ENCODE data around the gene SMPD2. TPM values are rescaled to one million over a fixed set of nuclear protein-coding genes. Genes with fewer than 3 reads are reported as not detected.

SMPD2 gene
- total and polyA plus RNA-seq, 4 donors = 4.9 to 16.4 (median 8.3) TPM

GRCh38 chr6:109467696-109468095 lies 27.2 kb downstream of the SMPD2 start:
- H3K9me3 ChIP-seq (ENCODE audit: control insufficient read depth, insufficient read depth, low read length) = no peaks in the 10 kb centered on the region
- peaks cover 38% of the 10 kb centered on the region for H3K36me3 ChIP-seq (ENCODE audit: control insufficient read depth, insufficient read depth, low read length)
- no peaks in the 10 kb centered on the region for H3K4me1 ChIP-seq (ENCODE audit: control insufficient read depth, insufficient read depth, low read length)
- no peak overlapping the region for H3K4me3 ChIP-seq (ENCODE audit: low read depth, low read length)
- no peak overlapping the region for H3K27ac ChIP-seq (ENCODE audit: low read depth, low read length)
- 94% methylated on average over 4 of the region's 6 CpGs for WGBS (ENCODE audit: insufficient coverage)
- no peak for DNase-seq (ENCODE audit: low read depth in 4 of 6, low spot score in 6 of 6)
- no peaks in the 10 kb centered on the region for H3K27me3 ChIP-seq (ENCODE audit: control insufficient read depth, insufficient read depth, low read length)

DNA sequence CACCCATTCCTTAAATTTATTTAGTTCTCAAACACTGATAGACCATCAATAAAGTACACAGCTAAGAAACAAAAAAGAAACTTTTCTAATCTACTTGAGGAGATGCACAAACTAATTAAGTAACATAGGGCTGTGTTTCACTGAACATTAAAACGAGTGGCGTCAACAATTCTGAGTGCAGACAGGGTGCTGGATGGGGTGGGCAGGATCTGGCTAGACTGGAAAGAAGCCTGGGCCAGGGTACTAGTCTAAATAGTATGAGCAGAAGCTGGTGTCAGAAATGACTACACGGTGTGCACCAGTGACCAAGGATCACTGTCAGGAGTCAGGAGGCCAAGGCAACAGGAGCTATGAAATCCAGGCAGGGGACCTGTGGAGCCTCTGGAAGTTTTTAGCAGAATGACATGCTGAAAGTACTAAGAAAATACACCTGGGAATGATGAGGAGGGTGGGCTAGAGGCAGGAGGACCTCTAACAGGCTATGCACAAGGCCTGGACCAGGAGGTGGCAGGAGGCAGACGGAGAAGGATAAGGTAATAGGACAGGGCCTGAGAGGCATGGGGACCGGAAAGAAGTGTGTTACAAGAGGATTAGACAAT lies 29.2 kb downstream of the SMPD2 start:
- no peak overlapping the region for H3K27ac ChIP-seq (ENCODE audit: low read depth, low read length)
- WGBS (ENCODE audit: insufficient coverage) = 88% methylated on average over 5 of the region's 5 CpGs

GRCh38 chr6:109471105-109471810 lies 30.7 kb downstream of the SMPD2 start:
- 92% methylated on average over 4 of the region's 5 CpGs for WGBS (ENCODE audit: insufficient coverage)
- H3K9me3 ChIP-seq (ENCODE audit: control insufficient read depth, insufficient read depth, low read length) = no peaks in the 10 kb centered on the region
- no peaks in the 10 kb centered on the region for H3K4me1 ChIP-seq (ENCODE audit: control insufficient read depth, insufficient read depth, low read length)
- H3K4me3 ChIP-seq (ENCODE audit: low read depth, low read length) = no peak overlapping the region
- no peaks in the 10 kb centered on the region for H3K27me3 ChIP-seq (ENCODE audit: control insufficient read depth, insufficient read depth, low read length)
- no peak overlapping the region for H3K27ac ChIP-seq (ENCODE audit: low read depth, low read length)
- peaks cover 41% of the 10 kb centered on the region for H3K36me3 ChIP-seq (ENCODE audit: control insufficient read depth, insufficient read depth, low read length)
- DNase-seq (ENCODE audit: low read depth in 4 of 6, low spot score in 6 of 6) = no peak

More for the DNA sequence above, 29.2 kb downstream of the SMPD2 start:
- H3K4me3 ChIP-seq (ENCODE audit: low read depth, low read length) = no peak overlapping the region
- no peak for DNase-seq (ENCODE audit: low read depth in 4 of 6, low spot score in 6 of 6)
- H3K27me3 ChIP-seq (ENCODE audit: control insufficient read depth, insufficient read depth, low read length) = no peaks in the 10 kb centered on the region
- H3K36me3 ChIP-seq (ENCODE audit: control insufficient read depth, insufficient read depth, low read length) = peaks cover 46% of the 10 kb centered on the region
- H3K9me3 ChIP-seq (ENCODE audit: control insufficient read depth, insufficient read depth, low read length) = no peaks in the 10 kb centered on the region
- no peaks in the 10 kb centered on the region for H3K4me1 ChIP-seq (ENCODE audit: control insufficient read depth, insufficient read depth, low read length)

GRCh38 chr6:109472132-109472995 lies 31.8 kb downstream of the SMPD2 start:
- peaks cover 41% of the 10 kb centered on the region for H3K36me3 ChIP-seq (ENCODE audit: control insufficient read depth, insufficient read depth, low read length)

DNA sequence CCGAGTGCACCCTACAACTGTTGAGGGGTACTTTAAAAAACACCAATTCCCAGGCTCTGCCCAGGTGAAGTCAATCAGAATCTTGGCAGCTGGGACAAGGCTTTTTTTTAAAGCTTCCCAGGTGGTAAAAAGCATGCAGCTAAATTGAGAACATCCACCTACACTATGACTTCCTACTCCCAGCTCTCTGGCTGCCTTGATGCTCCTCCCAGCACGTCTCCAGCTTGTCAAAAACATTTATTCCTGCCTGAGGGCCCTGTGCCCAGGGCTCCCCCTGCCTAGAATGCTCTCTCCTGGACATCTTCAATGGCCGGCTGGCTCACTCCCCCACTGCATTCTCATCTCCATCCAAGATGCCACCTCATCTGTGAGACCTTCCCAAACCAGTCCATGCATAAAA lies 32.6 kb downstream of the SMPD2 start:
- H3K4me1 ChIP-seq (ENCODE audit: control insufficient read depth, insufficient read depth, low read length) = no peaks in the 10 kb centered on the region
- no peaks in the 10 kb centered on the region for H3K9me3 ChIP-seq (ENCODE audit: control insufficient read depth, insufficient read depth, low read length)
- H3K27ac ChIP-seq (ENCODE audit: low read depth, low read length) = no peak overlapping the region
- 97% methylated on average over 3 of the region's 3 CpGs for WGBS (ENCODE audit: insufficient coverage)
- H3K27me3 ChIP-seq (ENCODE audit: control insufficient read depth, insufficient read depth, low read length) = no peaks in the 10 kb centered on the region
- H3K36me3 ChIP-seq (ENCODE audit: control insufficient read depth, insufficient read depth, low read length) = peaks cover 40% of the 10 kb centered on the region
- H3K4me3 ChIP-seq (ENCODE audit: low read depth, low read length) = no peak overlapping the region
- DNase-seq (ENCODE audit: low read depth in 4 of 6, low spot score in 6 of 6) = no peak

More at GRCh38 chr6:109472132-109472995, 31.8 kb downstream of the SMPD2 start:
- Histone ChIP-seq H3K27me3 (ENCODE audit: control insufficient read depth, insufficient read depth, low read length) (no peaks in the 10 kb centered on the region), H3K9me3 (ENCODE audit: control insufficient read depth, insufficient read depth, low read length) (no peaks in the 10 kb centered on the region), H3K4me3 (ENCODE audit: low read depth, low read length) (no peak overlapping the region), H3K27ac (ENCODE audit: low read depth, low read length) (no peak overlapping the region), H3K4me1 (ENCODE audit: control insufficient read depth, insufficient read depth, low read length) (no peaks in the 10 kb centered on the region)
- DNase-seq (ENCODE audit: low read depth in 4 of 6, low spot score in 6 of 6) = no peak
- 93% methylated on average over 8 of the region's 9 CpGs for WGBS (ENCODE audit: insufficient coverage)

- Histone ChIP-seq H3K27me3 (ENCODE audit: control insufficient read depth, insufficient read depth, low read length) (no peaks in the 10 kb centered on the region), H3K4me3 (ENCODE audit: low read depth, low read length) (no peak overlapping the region), H3K27ac (ENCODE audit: low read depth, low read length) (no peak overlapping the region), H3K4me1 (ENCODE audit: control insufficient read depth, insufficient read depth, low read length) (no peaks in the 10 kb centered on the region), H3K9me3 (ENCODE audit: control insufficient read depth, insufficient read depth, low read length) (no peaks in the 10 kb centered on the region), H3K36me3 (ENCODE audit: control insufficient read depth, insufficient read depth, low read length) (peaks cover 36% of the 10 kb centered on the region)
- DNase-seq (ENCODE audit: low read depth in 4 of 6, low spot score in 6 of 6) = no peak
- WGBS (ENCODE audit: insufficient coverage) = 90% methylated on average over 2 of the region's 4 CpGs
Observed at GRCh38 chr6:109474995-109475394, 34.5 kb downstream of the SMPD2 start.

- Histone ChIP-seq H3K4me1 (ENCODE audit: control insufficient read depth, insufficient read depth, low read length) (no peaks in the 10 kb centered on the region), H3K27ac (ENCODE audit: low read depth, low read length) (no peak overlapping the region), H3K4me3 (ENCODE audit: low read depth, low read length) (no peak overlapping the region), H3K9me3 (ENCODE audit: control insufficient read depth, insufficient read depth, low read length) (no peaks in the 10 kb centered on the region), H3K36me3 (ENCODE audit: control insufficient read depth, insufficient read depth, low read length) (peaks cover 33% of the 10 kb centered on the region), H3K27me3 (ENCODE audit: control insufficient read depth, insufficient read depth, low read length) (no peaks in the 10 kb centered on the region)
- no peak for DNase-seq (ENCODE audit: low read depth in 4 of 6, low spot score in 6 of 6)
- WGBS (ENCODE audit: insufficient coverage) = no CpG with 5 or more reads among the region's 2 CpGs
Observed at GRCh38 chr6:109475625-109476024, 35.1 kb downstream of the SMPD2 start.

- no CpG with 5 or more reads among the region's 2 CpGs for WGBS (ENCODE audit: insufficient coverage)
- Histone ChIP-seq H3K9me3 (ENCODE audit: control insufficient read depth, insufficient read depth, low read length) (no peaks in the 10 kb centered on the region), H3K27me3 (ENCODE audit: control insufficient read depth, insufficient read depth, low read length) (no peaks in the 10 kb centered on the region), H3K4me1 (ENCODE audit: control insufficient read depth, insufficient read depth, low read length) (peaks cover 5% of the 10 kb centered on the region), H3K27ac (ENCODE audit: low read depth, low read length) (no peak overlapping the region), H3K4me3 (ENCODE audit: low read depth, low read length) (no peak overlapping the region), H3K36me3 (ENCODE audit: control insufficient read depth, insufficient read depth, low read length) (peaks cover 26% of the 10 kb centered on the region)
- no peak for DNase-seq (ENCODE audit: low read depth in 4 of 6, low spot score in 6 of 6)
Observed at GRCh38 chr6:109477184-109477583, 36.7 kb downstream of the SMPD2 start.

DNA sequence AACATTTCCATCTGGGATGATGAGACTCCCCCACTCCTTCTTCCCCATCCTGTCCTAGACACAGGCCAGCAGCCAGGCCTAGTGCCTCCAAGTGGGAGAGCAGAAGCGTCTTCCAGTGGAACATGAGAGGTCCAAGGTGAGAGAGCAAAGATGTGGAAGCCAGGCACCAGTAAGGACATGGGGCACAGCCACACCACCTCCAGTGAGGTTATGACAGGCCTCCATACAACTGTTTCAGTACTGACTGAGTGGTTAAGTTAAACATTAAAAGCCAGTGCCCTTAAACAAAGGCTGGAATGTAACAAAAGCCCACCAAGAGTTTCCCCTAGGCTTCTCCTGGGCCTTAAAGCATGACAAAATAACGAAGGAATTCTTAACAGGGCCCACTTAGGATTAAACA lies 37.2 kb downstream of the SMPD2 start:
- DNase-seq (ENCODE audit: low read depth in 4 of 6, low spot score in 6 of 6) = no peak
- Histone ChIP-seq H3K36me3 (ENCODE audit: control insufficient read depth, insufficient read depth, low read length) (peaks cover 21% of the 10 kb centered on the region), H3K9me3 (ENCODE audit: control insufficient read depth, insufficient read depth, low read length) (no peaks in the 10 kb centered on the region), H3K4me1 (ENCODE audit: control insufficient read depth, insufficient read depth, low read length) (peaks cover 8% of the 10 kb centered on the region), H3K27me3 (ENCODE audit: control insufficient read depth, insufficient read depth, low read length) (no peaks in the 10 kb centered on the region), H3K27ac (ENCODE audit: low read depth, low read length) (no peak overlapping the region), H3K4me3 (ENCODE audit: low read depth, low read length) (no peak overlapping the region)
- 41% methylated on average over 2 of the region's 2 CpGs for WGBS (ENCODE audit: insufficient coverage)

Data from spinal cord (tissue), 10 donors.